Lower leg skin (tissue), 3 donors: ENCODE data around the gene KRT78.

Experiments used
- CTCF ChIP-seq, 3 donors: fragments of 450-650 bp; IDR thresholded peaks; one replicate each; pipeline ENCODE4 v1.5.1; 2016; ENCODE audit warnings: antibody characterized with exemption in 3 of 3, mild to moderate bottlenecking in 3 of 3, moderate library complexity in 2 of 3
- POLR2A ChIP-seq, 2 donors: fragments of 450-650 bp; IDR thresholded peaks; one replicate each; pipeline ENCODE4 v1.6.1; 2016 to 2017; ENCODE audit warnings: antibody characterized with exemption in 2 of 2, mild to moderate bottlenecking in 1 of 2, moderate library complexity in 1 of 2

DNA sequence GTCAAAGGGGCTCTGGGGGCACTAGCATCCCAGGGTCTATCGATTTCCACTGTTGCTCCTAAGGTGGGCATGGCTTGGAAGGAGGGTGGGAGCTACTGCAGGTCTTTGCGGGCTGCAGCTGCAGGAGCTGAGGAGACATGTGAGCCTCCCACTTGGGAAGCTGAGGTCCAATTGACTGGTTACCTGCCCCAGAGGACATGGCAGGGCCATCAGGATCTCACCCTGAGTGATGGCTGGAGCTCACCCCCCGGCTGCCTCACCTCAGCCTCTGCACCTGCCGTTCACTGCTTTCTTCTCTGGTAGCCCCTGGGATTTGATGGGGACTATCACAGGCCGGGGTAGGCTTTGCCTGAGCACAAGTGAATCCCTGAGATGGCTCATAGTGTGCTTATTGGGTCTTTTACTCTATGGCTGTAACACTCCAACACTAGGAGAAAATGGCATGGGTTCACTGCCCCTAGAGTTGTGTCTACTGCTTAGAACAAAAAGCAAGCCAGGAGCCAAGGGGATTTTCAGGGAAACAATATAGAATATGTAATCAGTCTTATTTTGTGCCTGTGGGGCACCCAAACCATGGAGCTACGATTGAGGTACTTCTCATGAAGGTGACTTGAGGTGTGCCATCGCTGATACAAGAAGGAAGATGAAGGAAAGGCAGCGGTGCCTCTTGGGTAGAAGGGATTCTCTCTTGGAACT, 31.6 kb downstream of the KRT78 start:
- TF ChIP-seq POLR2A (IDR thresholded peaks at IDR 0.05) (no peak), CTCF (IDR thresholded peaks at IDR 0.05) (no peak)
